NCI-H1694 (cell line): ENCODE data around the gene RHBDF2.
"Not testable (repeated sequence)": the region's sequence is repeated elsewhere in the genome, so short reads cannot be mapped to it uniquely, and the experiment has no call there.

Experiments
- DNase-seq: peaks from one replicate; lab custom pipeline; 2025; lab: John Stamatoyannopoulos, UW

The RHBDF2 gene

DNA sequence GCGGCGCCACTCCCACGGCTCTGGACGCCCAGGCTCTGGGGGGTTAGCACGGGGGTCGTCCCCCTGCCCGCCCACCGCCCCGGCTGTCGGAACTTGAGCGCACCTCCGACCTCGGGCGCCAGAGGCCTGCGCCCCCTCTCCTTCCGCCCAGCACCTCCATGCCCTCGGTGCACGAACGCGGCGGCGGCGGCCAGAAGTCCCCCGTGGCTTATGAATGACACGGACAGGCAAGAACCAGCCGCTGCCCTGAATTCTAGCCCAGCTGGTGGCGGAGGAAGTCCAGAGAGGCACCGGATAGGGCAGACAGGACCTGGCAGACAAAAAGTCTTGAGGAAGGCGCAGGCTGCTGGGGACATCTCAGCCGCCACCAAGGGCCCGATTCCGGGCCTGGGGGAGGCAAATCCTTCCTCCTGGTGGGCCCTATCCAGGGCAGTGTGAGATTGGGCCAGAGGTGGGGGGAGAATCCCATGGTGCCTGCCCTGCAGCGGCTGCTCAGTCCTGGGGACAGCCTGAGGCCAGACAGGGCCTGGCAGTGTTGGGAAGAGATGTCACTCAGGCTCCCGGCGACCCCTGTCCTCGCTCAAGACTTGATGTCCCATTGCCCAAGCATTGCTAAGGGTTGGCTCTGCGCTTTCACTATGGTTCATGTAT lies 37.2 kb upstream of the RHBDF2 start:
- no peak for DNase-seq

DNA sequence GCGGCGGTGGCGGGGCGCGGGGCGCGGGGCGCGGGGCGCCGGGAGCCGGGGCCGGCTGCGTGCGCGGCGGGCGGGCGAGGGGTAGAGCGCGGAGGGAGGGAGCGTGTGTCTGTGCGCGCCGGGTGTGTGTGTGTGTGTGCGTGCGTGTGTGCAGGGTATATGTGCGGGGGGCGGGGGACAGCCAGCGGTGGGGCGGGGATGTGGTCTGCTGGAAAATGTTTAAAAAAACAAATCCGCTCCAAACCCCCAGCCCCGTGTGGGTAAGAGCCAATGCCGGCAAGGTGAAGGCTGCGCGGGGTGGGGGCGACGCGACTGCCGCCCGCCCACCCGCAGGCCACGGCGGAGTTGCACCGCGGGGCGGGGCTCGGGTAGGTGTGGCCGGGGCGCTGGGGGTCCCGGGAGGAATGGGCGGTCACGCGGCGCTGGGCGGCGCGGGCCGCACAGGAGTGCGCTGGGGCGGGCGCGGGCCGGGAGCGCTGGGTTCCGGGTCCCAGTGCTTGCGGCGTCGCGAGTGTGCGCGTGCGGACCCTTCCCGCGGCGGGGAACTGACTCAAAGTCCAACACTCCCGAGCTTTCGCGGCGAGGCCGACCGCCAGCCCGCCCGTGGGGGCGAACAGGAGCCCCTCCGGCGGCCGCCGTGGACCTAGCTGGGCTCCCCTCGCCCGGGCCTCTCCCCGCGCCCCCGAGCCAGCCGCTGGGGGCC lies 36.5 kb upstream of the RHBDF2 start, which contains the start of gene CYGB:
CYGB (minus strand) TSS at position 132 of the 703 bp plus-strand sequence. CDS start 167 bp downstream, outside the sequence.
- no peak for DNase-seq

DNA sequence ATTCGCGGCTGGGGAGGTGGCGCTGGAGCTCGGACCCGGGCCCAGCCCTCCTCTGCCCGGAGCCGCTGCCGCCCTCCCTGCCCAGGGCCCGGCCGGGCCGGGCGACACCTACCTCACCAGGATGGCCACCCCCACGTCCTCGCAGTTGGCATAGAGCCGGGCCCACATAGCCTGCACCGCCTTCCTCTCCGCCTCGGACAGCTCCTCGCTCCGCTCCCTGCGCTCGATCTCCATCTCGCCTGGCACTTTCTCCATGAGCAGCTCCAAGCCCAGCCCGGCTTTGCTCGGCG lies 36.0 kb upstream of the RHBDF2 start:
- no peak for DNase-seq

DNA sequence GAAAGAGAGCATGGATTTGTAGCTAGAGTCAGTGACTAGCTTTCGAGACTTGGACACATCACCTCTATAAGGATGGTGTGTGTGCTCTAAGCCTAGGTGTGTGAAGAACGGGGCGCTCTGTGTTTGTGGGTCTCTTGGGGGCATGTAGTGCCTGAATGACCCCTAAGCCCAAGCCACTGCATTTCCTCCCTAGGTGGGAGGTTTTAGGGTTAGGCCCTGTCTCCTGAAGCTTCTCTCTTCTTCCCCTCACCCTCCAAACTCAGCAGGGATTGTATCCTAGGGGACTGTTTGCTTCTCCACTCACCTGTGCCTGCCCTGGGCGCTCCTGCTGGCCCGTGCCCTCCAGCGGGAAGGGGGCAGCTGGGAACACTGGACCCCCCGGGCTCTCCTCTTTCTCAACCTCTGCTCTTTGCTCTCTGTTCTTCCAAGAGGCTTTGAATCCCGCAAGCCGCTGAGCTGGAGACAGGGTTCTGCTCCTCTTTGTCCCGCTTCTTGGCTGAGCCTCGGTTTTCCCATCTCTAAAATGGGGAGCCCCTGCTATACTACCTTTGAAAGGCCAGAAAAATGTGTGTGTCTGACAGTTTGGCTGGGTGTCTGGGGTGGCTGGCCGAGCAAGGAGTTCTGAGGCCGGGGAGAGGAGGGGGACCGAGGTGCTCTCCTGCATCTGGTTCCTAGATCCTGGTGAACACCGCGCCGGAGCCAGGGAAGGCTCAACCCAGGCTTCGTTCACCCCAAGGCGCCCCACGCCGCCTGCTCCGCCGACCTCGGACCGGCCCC lies 35.5 kb upstream of the RHBDF2 start:
- DNase-seq = no peak

DNA sequence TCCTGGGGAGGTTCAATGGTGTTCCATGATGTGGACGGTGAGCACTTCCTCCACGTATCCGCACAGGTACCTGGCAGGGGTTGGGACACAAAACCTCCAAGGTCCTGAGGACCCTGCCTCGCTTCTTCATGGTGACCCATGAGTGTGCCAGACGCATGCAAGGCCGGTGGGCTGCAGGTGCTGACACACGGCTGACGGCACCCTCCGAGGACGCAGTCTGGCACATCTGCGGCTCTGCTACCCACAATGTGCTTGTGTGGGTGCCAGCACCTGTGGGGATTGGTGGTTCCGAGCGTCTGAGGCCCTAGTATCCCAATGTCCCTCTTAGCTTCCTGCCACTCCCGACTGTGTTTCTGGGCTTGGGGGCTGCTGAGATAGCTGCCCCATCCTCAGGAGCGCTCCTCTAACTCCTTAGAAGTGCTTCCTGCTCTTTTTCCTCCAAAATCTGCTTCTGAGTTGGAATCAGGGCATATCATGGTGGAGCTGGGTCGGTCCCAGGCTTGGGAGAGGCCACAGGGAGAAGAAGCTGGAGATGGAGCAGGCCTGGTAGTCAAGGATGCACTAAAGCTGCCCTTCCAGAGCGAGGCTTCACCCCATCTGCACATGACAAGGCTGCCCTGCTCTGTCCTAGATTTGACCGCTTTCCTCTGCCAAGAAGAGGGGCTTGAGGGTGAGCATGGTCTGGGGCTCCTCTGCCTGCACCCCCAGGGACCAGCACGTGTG lies 34.7 kb upstream of the RHBDF2 start:
- no peak for DNase-seq

DNA sequence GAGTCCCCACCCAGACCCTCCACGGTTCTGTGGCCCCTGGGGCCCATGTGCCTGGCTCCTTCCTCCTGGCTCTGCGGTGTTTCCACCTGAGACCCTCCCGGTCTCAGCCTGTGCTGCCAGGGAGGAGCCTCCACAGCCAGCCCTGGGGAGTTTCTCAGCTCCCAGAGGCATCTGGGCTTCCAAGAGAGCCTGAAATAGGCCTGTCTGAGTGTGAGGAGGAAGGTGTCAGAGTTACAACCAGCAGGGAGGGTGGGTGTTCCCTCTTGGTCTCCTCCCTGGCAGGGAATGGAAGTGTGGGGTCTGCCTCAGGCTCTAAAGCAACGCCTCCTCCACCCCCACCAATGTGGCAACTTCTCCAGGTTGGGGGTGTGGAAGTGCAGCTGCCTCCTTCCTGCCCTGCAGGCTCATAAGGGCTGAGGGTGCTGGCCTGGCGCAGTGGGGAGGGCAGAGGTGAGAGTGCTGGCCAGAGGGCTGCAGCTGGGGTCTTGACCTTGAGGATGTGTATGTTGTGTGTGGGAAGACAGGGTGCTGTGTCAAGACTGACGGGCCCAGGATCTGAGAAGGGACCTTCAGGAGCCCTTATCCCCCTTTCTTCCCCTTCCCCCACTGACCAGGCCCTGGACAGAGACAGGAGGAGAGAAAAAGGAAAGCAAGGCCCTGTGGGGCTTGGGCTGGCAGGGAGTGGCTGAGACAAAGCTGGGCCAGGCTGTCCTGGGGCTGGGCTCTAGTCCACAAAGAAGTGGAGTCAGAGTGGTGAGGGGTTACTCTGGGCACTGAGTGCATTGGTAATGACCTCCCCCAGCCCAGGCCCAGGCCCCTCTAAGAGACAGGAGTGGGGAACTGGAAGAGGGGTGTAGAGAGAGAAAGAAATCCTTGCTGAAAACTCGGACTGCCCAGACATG lies 33.9 kb upstream of the RHBDF2 start:
- DNase-seq = no peak

DNA sequence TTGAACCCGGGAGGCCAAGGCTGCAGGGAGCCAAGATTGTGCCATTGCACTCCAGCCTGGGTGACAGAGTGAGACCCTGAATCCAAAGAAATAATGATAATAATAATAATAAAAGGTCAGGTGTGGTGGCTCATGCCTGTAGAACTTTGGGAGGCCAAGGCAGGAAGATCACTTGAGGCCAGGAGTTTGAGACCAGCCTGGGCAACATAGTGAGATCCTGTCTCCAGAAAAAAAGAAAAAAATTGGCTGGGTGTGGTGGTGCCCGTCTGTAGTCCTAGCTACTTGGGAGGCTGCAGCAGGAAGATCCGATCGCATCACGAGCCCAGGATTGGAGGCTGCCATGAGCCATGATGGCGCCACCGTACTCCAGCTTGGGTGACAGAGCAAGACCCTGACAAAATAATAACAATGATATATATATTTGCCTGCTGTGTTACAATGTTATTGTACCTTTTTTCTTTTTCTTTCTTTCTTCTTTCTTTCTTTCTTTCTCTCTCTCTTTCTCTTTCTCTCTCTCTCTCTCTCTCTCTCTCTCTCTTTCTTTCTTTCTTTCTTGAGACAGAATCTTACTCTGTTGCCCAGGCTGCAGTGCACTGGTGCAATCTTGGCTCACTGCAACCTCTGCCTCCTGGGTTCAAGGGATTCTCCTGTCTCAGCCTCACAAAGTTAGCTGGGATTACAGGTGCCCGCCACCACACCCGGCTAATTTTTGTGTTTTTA lies 32.6 kb upstream of the RHBDF2 start:
- DNase-seq = not testable (repeated sequence)

DNA sequence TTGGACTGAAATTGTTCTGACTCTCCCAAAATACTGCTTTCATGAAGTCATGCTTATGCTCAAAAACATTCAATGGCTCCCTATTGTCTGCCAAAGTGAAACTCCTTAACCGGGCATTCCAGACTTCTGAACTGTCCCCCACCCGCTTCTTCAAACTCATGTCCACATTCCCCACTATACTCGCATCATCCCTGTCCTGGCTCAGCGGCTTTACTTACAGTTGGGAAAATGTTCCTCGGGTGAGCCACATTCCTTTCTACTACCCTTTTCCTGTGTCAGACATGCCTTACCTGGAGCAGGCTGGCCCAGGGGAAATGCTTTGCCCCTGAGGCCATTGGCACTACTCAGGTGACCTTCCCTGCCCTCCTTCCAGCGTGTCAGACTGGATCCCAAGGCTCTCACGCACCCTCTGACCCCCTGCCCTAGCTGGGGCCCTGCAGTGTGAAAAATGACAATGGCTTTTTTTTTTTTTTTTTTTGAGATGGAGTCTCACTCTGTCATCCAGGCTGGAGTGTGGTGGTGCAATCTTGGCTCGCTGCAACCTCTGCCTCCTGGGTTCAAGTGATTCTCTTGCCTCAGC lies 30.9 kb upstream of the RHBDF2 start:
- no peak for DNase-seq

DNA sequence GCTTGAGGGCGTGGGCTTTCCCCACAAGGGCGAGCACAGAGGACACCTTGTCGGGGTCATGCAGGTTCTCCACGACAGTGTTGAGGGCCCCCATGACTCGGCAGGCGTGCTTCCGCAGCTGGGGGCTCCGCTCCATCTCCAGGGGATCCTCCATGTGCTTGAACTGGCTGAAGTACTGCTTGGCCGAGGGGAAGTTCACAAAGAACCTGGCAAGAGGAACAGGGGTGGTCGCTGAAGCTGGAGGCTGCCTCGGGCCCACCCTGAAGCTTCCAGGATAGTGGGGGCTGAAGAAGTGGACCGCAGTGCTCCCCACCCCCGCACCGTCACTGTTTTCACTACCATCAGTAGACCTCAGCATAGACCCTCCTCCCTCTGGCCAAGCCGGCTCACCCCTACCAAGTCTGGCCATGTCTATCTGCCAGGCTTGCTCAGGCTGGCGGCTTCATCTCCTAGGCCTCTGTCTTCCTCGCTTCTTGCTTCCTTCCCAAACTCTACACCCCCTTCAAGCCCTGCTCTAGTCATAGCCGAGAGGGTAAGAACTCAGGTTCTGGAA lies 30.3 kb upstream of the RHBDF2 start:
- DNase-seq = no peak

DNA sequence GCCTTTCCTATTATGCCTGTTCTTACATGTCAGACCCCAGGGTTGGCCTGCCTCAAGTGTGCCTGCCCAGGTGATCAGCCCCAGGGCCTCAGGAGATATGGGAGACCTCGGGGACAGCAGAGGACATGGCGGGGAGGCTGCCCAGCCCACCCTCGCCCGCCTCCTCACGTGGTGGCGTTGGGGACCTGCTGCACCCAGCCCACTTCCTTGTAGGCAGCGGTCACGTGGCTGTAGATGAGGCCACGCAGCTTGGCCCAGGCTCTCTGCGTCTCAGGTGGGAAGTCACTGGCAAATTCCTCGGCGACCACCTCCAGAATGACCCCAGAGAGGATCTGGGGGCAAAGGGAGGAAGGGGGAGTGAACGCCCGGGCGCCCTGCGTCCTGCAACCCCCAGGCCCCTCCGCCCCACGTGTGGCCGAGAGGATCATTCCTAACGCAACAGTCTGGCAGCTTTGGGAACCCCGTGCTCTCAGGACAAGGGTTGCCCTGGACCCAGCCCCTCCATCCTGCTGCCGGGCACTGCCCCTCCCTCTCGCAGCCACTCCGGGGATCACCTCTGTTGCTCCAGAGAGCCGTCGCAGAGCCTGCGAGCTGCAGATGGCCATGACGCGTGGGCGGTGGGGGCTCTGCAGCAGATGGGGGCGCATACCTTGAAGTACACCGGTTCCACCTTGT lies 29.7 kb upstream of the RHBDF2 start:
- no peak for DNase-seq

DNA sequence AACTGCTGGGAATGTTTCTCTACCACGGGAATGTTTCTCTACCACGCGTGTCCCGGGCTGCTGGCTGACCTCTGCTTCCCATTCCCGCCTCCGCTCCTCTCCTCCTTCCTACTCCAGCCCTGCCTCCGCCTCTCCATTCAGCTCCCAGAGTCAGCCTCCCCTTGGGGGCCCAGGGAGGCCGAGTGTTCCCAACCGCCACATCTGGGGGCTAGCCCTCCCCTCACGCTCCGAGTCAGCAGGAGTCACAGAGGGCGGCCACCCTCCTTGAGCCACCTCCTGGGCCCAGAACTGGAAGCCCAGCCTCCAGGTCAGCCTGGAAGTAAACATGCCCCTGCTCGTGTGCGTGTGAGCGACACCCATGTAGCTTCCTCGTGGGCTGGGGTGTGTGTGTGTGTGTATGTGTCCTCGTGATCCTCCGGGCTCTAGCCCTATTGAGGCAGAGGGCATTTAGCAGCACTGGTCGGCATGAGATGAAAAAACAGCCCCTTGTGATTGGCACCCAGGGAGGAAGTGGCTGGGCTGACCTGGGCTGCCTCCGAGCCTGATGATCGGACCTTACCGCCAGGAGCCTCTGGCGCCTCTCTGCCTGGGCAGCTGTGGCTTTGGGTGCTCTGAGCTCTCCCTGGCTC lies 29.0 kb upstream of the RHBDF2 start:
- DNase-seq = no peak

DNA sequence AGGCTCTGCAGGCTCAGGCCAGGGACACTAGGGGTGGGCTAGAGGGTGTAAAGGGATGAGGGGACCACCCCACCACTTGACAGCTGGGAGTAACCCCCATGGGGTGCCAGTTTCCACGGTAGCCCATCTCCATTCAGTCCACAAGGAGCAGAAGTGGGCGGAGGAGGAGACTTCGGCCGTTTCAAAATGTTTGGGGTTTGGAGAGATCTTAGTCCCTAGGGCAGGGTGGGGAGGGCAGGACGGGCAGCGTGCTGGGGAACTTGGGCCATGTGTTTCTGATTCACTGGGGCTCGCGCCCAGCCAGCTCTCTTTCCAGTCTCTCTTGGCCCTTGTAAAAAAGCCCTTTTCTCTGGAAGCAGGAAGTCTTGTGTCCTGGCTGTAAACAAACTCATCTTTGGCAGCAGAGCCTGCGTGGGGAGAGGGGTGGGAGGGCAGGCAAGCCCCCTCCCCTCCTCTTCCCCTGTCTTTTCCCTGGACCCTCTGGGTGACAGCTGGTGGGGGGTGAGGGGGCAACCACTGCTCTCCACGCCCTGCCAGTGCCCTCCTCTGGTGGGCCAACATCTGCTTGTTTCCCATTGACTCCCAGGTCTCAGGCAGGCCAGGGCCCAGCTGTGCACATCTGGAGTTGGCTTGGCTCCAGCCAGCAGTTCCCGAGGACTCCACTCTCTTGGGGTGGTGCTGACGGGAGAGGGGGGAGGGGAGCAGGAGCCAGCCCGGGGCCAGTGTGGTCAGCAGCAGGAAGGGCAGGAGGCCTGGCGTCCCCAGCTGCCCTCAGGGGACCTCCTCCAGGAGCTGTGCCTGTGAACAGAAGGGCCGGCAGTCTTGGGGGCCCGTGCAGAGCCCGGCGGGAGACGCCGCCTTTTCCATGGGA lies 28.2 kb upstream of the RHBDF2 start:
- DNase-seq = no peak

DNA sequence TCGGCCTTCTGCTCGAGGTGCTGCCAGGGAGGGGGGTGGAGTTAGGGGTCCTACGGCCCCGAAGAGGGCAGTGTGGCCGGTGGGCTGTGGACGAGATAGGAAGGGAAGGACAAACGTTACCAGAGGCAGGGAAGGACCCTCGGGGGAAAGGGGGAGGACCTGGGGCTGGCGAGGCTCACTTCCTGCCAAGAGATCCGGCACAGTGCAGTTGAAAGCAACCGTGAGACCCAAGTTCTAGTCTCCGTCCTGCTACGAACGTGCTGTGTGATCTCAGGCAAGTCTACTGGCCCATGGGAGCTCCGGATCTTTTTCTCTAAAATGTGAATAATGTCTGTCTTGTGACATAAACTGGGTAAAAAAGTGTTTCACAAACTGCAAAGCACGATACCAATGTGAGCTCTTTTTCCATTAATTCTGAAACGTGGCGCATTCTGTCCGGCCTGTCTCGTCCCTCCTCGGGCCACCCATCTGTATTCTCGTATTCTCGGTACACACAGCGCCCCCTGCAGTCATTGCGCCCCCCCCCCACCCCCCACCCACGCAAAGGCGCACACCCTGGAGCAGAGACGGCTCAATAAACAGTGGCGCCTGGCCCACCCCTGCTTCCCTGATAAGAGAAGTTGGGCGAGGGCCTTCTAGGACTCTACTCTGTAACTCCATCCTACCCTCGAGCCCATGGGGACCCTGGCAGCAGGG lies 27.5 kb upstream of the RHBDF2 start:
- DNase-seq = no peak

DNA sequence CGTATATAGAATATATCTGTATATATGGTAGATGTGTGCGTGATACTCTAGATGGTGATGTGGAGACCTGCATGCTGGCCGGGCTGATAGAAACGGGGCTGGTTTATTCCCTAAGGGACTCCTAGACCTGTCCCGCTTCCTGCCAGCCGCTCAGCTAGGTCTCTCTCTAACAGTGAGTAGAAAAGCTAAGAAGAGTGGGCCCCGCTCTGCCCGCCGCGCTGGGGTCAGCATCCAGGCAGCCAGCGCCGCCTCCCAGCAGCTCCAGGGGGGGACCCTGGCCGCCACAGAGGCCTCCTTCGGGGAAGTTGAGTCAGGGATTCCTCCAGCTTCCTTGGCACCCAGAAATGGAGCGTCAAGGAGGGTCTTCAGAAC lies 26.9 kb upstream of the RHBDF2 start:
- DNase-seq = no peak

DNA sequence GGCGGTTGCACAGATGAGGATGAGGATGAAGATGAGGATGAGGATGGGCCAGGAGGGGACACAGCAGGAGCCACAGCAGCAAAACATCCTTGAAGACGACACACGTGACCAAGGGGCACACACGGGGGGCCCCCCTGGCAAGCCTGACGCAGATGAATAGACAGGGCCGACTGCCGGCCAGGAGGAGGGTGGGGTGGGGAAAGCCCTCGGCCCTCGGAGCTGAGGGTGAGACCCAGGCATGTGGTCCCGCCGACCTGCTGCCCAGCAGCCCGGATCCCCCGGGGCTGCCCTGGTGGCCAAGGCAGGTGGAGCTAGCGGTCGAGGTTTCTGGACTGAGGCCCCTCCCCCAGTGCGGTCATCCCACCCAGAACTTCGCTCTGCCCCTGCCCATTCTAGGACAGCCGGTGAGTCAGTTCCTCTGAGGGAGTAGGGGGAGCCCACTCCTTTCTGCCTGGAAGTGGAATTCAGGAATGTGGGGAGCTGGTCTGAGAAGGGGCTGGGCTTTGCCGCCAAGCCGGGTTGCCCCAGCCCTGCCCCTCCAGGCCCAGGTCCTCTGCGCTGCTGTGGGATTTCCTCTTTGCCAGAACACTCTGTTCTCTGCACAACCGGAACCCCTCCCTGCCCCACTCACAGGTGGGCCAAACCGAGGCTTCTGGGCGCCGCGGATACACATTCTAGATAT lies 26.3 kb upstream of the RHBDF2 start:
- no peak for DNase-seq

DNA sequence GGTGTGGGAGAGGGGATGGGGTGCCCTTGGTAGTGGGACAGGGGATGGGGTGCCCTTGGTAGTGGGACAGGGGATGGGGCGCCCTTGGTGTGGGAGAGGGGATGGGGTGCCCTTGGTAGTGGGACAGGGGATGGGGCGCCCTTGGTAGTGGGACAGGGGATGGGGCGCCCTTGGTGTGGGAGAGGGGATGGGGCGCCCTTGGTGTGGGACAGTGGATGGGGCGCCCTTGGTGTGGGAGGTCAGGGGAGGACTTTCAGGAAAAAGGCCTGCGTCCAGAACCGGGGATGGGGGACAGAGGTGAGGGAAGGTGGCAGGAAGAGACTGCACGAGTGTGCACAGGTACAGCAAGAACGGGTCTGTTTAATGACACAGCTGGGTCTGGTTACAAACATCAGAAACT lies 25.8 kb upstream of the RHBDF2 start:
- not testable (repeated sequence) for DNase-seq

DNA sequence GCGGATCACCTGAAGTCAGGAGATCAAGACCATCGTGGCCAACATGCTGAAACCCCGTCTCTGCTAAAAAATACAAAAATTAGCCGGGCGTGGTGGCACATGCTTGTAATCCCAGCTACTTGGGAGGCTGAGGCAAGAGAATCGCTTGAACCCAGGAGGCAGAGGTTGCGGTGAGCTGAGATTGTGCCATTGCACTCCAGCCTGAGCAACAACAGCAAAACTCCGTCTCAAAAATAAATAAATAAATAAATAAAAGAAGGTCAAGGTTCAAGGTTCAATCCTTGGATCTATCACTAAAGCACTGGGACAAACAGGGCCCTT lies 24.2 kb upstream of the RHBDF2 start:
- not testable (repeated sequence) for DNase-seq
